GM19452 (cell line): Measurements from ENCODE around the gene CCDC141.
"Not testable (repeated sequence)": the region's sequence is repeated elsewhere in the genome, so short reads cannot be mapped to it uniquely, and the experiment has no call there.

Experiments
- ATAC-seq: cut with Tn5 transposase; IDR thresholded peaks from one replicate; pipeline ENCODE4 v1.9.1; 2021; ENCODE audit not compliant: unreplicated experiment

CCDC141 gene

DNA sequence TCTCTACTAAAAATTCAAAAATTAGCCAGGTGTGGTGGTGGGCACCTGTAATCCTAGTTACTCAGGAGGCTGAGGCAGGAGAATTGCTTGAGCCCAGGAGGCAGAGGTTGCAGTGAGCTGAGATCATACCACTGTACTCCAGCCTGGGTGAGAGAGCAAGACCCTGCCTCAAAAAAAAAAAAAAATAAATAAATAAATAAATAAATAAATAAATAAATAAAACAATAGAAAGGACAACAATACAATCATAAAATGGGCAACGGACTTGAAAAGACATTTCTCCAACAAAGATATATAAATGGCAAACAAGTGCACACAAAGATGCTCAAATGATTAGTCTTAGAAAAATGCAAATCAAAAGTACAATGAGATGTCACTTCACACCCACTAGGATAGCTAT, 60.5 kb downstream of the CCDC141 start:
- ATAC-seq = not testable (repeated sequence)

DNA sequence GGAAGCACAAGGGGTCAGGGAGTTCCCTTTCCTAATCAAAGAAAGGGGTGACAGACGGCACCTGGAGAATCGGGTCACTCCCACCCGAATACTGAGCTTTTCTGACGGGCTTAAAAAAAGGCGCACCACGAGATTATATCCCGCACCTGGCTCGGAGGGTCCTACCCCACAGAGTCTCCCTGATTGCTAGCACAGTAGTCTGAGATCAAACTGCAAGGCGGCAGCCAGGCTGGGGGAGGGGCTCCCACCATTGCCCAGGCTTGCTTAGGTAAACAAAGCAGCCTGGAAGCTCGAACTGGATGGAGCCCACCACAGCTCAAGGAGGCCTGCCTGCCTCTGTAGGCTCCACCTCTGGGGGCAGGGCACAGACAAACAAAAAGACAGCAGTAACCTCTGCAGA, 67.3 kb downstream of the CCDC141 start:
- ATAC-seq = not testable (repeated sequence)

DNA sequence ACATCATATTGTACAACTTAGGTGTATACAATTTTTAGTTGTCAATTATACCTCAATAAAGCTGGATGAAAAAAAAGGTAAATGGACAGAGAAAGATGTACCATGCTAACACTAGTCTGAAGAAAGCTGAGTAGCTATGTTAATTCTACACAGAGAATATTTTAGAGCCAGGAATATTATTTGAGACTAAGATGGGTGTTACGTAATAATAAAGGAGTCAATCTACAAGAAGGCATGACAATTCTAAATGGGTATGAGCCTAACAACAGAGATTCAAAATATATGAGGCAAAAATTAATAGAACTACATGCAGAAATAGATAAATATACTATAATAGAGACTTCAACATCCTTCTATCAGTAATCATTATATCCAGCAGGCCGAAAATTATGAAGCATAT, 69.1 kb downstream of the CCDC141 start:
- no peak for ATAC-seq

DNA sequence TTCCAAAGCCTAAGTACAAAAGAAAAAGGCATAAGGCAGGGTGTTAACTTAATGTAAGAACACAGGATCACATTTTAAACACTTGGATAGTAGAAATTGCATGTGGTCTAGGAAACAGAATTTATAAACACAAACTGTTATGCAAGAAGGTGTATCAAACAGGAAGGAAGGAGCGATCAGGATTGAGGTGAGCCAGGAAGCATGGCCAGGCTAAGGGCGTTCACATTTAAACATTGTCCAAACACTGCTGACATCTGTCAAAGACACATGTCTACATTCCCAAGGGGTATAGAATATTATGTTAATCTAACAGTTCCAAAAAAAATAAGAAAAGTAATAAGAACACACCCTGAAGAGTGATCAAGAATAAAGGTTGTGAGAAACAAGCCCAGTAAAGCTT, 71.3 kb downstream of the CCDC141 start:
- ATAC-seq = no peak

DNA sequence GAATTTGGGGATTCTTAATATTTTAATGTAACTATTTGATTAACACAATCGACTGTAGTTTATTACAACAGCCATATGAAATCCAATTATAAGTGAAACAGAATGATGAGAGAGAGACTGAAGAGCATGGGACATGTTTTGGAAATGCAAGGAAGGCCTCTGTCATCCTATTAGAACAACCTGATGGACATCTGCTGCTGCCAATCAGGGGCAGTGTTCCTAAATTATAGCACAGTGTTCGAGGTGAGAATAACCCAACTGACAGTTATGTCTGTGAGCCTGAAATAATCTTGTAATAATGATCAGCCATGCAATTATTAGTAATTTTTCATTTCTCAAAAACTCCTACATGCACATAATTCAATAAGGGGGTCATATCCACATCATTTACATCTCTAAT, 73.6 kb downstream of the CCDC141 start:
- ATAC-seq = no peak

DNA sequence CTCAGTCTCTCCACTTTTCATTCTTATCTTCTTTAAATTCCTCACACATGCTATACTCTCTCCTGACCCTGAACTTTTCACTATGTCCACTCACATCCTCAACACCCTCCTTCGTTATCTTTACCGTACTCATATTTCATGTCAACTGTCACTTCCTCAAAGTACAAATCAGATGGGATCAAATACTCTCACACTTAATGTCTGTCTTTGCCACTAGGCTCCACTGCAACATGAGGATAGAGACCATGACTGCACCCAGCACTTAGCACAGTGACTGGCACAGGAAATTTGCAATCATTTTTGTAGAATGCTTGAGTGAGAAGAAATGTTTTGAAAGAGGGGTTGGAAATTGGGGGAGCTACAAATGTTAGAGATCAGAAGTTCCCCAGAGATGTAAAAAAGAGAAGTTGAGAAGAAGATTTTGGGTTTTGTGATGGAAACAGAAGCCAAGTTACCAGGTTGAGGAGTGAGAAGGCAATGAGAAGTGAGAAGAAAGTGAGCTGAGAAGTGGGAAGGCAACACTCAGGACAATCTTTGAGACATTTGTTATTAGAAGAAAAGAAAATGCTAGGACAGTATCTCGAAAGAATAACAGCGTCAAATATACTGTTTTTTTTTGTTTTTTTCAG, 87.0 kb downstream of the CCDC141 start:
- ATAC-seq = no peak

DNA sequence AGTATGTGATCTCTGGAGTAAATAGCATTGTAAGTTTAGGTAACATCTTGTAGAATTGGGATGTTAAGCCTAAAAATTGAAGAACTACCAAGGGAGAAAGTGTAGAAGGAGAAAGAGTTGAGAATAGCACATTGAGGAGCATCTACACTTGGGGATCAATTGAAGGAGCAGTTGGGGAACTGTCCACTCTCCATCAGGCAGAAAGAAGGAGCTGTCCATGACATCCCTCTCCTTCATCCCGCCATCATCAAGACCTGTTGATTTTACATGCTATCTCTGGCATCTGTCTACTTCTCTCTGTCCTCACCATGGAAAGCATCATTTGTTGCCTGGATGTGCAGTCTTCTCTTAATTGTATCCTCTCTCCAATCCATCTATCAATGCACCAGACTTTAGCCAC, 87.8 kb downstream of the CCDC141 start:
- no peak for ATAC-seq

DNA sequence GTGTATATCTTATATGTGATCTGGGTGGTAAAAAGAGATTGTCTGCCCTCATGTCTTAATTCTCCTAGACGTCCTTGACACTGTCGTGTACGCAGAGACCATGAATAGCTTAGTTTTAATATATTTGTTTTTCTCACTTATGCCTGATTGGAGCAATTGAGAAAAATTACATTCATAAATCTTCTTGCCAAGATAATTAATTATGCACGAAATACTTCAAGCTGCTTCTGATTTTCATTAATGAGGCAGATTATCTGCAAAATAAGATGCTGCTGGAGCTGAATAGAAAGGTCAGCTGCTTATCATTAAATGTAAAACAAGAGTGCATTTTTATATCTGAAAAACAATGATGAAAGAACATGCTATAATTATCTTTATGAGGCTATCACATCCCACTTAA, 95.9 kb downstream of the CCDC141 start:
- ATAC-seq = no peak

DNA sequence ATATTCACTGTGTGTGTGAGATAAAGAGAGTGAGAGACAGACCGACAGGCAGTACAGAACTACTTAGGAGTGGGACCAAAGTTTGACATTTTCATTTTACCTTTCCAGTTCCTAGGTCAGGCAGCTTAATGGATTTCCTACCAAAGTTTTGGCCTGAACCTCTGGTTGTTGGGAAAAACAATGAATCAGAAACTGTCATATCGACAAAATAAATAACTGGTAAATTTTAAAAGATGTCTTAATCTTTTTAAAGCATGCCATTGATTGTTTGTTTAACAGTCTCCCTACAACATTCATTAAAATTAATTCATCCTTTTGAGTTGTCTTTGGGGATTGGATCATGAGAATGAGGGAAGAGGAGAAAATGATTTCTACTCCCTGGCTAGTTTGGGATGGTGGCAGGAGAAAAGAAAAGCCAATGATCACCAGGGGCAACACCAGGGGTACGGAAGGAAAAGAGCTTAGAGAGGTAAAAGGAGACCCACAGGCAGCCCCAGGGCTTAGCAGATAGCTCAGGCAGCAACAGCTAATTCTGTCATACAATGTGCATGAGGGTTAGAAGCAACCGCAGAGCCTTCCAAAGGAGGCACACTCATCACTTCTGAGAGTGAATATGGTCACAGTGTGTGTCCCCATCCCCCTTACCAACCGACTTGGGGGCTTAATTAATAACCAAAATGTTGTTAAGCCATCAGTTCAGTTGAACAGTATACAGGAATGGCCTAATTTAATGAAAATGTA, 98.5 kb downstream of the CCDC141 start:
- no peak for ATAC-seq

DNA sequence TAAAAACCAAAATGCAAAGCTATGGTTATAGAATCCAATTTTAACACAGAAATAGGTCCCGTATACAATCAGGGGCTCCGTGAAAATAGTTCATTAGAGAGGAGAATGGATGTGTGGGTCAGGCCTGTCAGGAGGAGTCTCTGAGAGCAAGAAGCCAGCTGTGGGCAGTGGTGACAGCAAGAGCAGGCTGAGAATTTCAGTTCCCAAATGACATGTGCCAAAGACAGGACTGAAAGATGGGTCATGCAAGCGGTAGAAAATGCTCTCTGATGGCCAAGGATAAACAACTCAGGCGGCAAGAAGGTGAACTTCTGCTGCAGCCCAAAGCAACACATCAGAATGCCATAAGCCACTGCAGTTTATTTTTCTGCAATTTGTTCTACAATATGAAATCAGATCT, 100.4 kb downstream of the CCDC141 start:
- ATAC-seq = peak; percentile 85

DNA sequence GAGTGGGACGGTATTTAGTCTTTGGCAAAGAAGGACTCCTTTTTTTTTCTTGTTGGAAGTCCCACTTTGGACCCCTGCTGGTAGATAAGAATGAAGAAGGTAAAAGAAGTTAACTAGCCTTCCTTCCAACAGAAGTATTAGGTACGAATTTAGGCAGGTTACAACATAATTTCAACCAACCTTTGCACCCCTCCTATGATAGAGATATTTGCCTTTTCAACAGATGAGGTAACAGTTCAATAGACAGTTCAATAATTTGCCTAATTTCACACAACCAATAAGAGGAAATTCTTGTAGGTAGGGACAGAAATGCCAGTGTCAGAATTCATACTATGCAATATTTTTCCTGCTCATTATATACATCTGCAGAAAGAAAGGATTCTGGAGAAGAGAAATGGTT, 100.8 kb downstream of the CCDC141 start:
- ATAC-seq = no peak

DNA sequence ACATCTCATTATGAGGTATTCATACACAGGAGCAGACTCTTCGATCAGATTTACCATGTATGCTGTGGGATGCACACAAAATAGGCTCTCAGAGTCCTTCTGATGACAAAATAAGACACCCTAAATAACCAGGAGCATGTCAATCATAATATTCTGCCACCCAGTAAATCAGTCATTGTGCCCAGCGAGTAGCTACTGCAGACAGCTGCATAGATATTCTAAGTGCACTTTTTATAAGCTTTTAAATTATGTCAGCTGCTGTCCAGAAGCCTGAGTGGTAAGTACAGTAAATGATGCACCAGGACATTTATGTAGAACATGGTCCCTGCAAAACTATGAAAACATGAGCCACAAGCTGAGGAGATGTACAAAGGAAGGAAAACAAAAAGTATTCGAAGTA, 102.9 kb downstream of the CCDC141 start:
- no peak for ATAC-seq

DNA sequence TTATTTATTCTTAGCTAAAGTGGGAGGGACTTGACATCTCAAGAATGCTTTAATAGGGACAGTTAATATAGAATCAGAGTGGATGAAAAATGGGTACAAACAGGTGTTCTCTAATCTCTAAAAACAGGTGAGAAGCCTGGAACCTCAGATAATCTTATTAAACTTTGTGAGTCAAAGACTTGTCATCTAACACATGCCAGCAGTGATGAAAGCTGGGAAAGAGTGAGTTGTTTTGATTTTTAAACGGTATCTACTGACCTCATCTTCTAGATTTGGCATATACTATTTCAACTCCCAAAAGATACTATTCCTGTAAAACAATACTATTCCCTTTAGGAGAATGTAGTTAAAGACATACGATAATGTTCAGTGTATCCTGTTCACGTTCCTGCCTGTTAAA, 103.4 kb downstream of the CCDC141 start:
- no peak for ATAC-seq

DNA sequence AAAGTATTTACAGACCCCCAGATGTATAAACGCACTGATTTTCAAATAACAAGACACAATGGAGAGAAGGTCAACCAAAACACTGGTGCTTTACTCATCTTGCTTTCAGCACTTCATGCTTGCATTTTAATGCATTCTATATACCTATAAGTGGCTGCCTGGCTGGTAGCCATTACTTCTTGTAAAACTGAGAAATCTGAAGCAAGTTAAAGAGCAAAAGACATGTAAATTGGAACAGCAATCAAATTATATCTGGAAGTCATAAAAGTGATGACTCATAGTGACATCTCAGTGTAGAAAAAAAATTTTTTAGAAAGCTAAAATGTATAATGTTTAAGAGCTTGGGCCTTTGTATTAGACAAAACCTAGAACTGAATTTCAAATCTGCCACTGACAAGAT, 106.2 kb downstream of the CCDC141 start:
- ATAC-seq = no peak

DNA sequence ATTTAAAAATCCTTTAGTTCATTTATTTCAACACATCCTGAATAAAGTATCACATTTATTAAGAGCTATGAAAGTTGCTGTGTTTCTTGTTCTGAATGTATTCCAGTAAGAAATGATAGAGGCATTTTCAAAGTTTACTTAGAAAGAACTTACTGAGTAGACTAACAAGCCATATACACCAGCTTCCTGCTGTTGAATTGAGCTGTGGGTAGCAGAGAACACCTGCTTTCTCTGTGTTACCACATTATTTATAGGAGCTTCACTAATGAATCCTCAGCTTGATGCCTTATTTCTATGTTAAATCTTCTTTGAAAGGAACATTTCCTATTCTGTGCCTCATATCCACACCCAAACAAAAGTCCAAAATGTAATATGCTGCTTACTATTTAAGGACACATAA, 115.4 kb downstream of the CCDC141 start:
- no peak for ATAC-seq

DNA sequence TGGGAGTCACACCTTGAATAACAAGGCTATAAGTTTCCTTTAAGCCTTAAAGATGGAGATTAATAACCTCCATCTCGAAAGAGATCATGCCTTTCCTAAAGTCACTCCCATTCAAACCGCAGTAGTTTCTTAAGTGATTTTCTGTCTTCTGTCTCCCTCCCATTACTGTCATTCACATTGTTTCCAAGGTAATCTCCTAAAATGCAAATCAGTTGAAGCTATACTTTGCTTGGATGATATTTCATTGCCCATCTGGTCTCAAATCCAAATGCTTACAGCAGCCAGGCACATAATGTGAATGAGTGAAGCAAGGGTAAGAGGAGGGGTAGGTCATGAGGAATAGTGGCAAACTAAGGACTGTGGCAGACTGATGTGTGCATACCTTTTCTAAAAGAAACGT, 116.4 kb downstream of the CCDC141 start:
- no peak for ATAC-seq

DNA sequence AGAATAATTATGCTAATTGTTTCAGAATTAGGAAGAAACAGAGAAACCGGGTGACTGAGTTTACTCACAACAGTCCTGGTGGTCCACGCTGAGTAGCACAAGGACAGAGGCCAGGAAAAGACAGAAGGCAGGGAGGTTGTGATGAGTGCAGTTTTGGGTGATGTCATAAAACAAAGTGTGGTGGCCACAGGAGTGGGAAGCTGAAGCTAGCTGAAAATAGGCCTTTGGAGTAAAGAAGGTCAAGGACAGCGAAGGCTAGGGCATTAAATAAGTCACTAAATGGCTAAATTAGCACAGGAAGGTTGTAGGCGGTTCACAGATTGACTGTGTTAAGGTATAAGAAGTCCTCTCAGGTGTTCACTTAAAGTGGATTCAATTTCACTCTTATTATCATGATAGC, 121.9 kb downstream of the CCDC141 start:
- ATAC-seq = no peak

DNA sequence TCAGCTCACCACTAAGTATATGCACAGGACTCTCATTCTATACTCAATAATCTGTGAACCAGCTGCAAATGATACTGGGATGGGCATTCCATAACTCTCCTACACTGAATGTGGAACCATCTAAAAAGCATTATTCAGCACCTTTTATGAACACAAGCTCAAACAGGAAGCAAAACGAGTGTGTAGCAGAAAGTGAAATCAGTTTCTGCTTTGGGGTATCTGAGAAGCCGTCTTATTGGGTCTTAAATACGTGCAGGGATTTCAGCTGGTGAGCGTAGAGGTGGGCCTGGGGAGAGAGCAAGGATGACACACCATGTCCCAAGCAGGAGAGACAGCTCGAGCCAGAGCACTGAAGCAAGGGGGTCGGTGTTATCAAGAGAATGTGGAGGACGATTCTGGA, 122.8 kb downstream of the CCDC141 start:
- ATAC-seq = no peak

DNA sequence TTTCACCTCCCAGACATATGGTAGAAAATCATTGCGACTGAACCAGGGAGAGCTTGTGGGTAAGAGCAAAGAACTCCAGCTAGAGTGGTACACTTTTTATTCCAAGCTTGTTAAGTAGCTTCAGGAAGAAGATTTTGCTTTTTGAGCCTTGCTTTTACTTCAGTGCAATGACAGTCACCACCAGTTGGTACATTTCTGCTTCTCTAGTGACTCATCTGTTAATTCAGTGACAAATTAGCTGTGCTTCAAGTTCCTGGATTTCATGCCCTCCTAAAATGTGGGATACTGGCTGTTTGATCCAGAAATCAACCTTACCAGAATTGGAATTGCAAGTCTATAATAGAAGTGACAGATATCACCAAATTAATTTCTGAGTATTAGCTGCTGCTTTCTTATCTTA, 125.1 kb downstream of the CCDC141 start:
- no peak for ATAC-seq

DNA sequence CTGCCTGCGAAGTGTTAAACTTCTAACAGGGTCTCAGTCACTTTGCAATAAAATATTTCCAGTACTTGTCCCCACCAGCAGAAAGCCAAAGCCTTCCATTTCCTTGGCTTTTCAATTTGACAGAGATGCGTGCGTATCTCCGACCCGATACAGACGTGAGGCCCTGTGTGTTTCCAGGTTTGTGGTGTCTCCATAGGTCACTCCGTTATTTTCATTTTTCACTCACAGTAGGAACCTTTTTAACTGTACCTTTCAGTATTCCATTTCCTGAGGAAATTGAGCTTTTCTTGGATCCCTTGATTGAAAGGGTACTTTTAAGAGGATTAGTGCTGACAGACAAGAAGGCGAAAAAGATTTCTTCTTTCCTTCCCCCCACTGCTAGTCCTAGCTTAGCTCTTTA, 126.4 kb downstream of the CCDC141 start:
- ATAC-seq = no peak

DNA sequence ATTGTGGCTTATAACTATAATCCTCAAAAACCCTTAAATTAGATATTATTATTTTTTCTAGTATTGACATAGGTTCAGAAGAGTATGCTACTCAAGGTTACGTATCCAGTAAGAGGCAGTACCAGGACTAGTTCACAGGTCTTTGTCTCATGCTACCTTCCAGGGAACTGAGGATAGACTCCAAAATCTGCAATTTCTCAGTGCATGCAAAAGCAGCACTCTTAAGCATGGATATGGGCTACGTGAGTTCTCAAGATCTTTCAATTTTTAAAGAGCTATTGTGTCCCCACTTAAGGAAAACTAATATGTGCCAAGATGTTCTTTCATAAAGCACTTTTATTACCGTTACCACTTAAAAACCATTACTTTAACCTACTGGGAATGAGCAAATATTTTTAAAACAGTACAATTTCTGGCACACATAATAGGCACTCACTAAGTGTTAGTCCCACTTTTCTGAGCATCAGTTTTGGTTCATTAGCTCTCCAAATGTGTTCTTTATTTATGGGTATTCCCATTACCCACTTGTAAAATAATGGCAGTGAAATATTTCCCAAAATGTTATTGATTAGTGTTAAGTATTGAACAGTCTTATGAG, 128.9 kb downstream of the CCDC141 start:
- no peak for ATAC-seq

DNA sequence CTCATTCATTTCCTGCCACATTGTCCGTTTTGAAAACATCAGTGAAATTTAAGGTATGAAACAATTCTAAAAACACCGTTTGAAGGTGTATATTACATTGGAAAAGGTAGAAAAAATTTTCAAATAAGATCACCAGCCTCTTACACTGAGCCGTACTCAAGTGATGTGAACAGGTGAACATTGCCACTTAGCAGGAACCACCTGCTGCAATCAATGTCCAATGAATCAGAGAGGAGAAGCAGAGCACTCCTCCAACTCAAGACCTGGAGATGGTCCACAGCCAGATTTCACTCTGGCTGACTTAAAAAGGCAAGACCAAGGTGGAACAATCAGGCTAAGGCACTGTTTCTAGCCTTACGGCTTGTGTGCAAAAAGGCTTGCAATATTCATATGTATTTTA, 132.4 kb downstream of the CCDC141 start:
- no peak for ATAC-seq
